Stomach (tissue), 19 donors: ENCODE measurements around the gene KCNT1. TPM values are rescaled to one million over a fixed set of nuclear protein-coding genes. Genes with fewer than 3 reads are reported as not detected.
A peak's percentile ranks its signal among the peaks of the same experiment; 100 is the strongest.

Experiments
- DNase-seq, 2 donors: peaks; one replicate each; pipeline versions ENCODE4 v3.0.0 to v3.0.0-alpha.2; 2013 to 2019
- H3K27ac ChIP-seq, 5 donors: fragments of 200-600 bp in 4 of 5; sonication (generic) in 4 of 5; one replicate each; pipeline ENCODE4 v1.5.1; 2013 to 2019; ENCODE audit warnings: mild to moderate bottlenecking in 1 of 5, moderate library complexity in 1 of 5
- H3K27me3 ChIP-seq, 3 donors: fragments of 200-600 bp; sonication (generic); one replicate each; pipeline ENCODE4 v1.5.1; 2017 to 2019; ENCODE audit warnings: mixed run types in 1 of 3
- H3K36me3 ChIP-seq, 4 donors: fragments of 200-600 bp; sonication (generic); 1 replicate in 3 of 4; 2 replicates in 1 of 4; pipeline ENCODE4 v1.5.1; 2016 to 2019
- H3K4me1 ChIP-seq, 4 donors: fragments of 200-600 bp; sonication (generic); one replicate each; pipeline ENCODE4 v1.5.1; 2016 to 2019
- H3K4me3 ChIP-seq, 4 donors: fragments of 200-600 bp; sonication (generic) in 3 of 4; one replicate each; pipeline ENCODE4 v1.5.1; 2016 to 2019; ENCODE audit warnings: mild to moderate bottlenecking in 1 of 4
- H3K9me3 ChIP-seq, 4 donors: fragments of 200-600 bp; sonication (generic); one replicate each; pipeline ENCODE4 v1.5.1; 2016 to 2019
- CTCF ChIP-seq, 7 experiments: fragments of 450-650 bp in 4 of 7; fragments of 200-600 bp in 3 of 7; sonication (generic) in 3 of 7; IDR thresholded peaks; one replicate each; pipeline ENCODE4 v1.5.1; 2016 to 2019; ENCODE audit warnings: antibody characterized with exemption in 7 of 7, control low read depth in 2 of 7, mild to moderate bottlenecking in 1 of 7
- EP300 ChIP-seq: sonication (generic); formaldehyde crosslinking; IDR thresholded peaks from one replicate; pipeline ENCODE4 v1.6.1; 2017; ENCODE audit warnings: antibody characterized with exemption
- POLR2A ChIP-seq, 4 donors: fragments of 450-650 bp; IDR thresholded peaks; one replicate each; pipeline ENCODE4 v1.6.1; 2016; ENCODE audit warnings: antibody characterized with exemption in 4 of 4, control low read depth in 2 of 4, mild to moderate bottlenecking in 1 of 4, moderate library complexity in 1 of 4
- POLR2AphosphoS5 ChIP-seq, 3 donors: sonication (generic); formaldehyde crosslinking; IDR thresholded peaks; one replicate each; pipeline ENCODE4 v1.6.1; 2016; ENCODE audit warnings: antibody characterized with exemption in 3 of 3
- WGBS, 5 donors: extraction: QIAGEN DNeasy Blood & Tissue Kit in 3 of 5; methylation state at CpG; one replicate each; pipeline versions ENCODE4 v1.1.5 to v1.1.7; 2013 to 2018; 5-methylcytosine and 5-hydroxymethylcytosine counted together
- intact Hi-C: fragments of 100-400 bp; cut with DNase I; formaldehyde crosslinking; loops from one replicate; pipeline ENCODE4 v1.15.1; 2023; ENCODE audit warnings: low total_unique reads
- long read RNA-seq, 10 donors: transcript quantifications; one replicate each; lab custom pipeline, GENCODE V29; 2026
- polyA plus RNA-seq, 3 donors: library from polyadenylated mRNA; stranded (reverse); fragments of 200-250 nt; gene quantifications; one replicate each; pipeline ENCODE4 v1.2.3, GENCODE V29; 2013
- total RNA-seq, 5 donors: library from RNA; depleted of rRNA; stranded (reverse); fragments of >200 nt; gene quantifications; one replicate each; pipeline versions ENCODE4 v1.1.0 to v1.2.3, GENCODE V29; 2014 to 2016
- donor health status: healthy with polysubstance abuse.
- donor health status: Bipolar disorder and iron deficiency.
- donor health status: healthy.

Gene KCNT1
- total RNA-seq, result 10 to 100 TPM in 1 of 5 donors, under 1 TPM in 1, not detected in 3; 0.55 to 12.9 TPM
- under 1 TPM in 2 of 3 donors, not detected in 1; 0.10 to 0.19 TPM for polyA plus RNA-seq
- long read RNA-seq, donor 1, result 0 reads
- long read RNA-seq, donor 2, result 0 reads
- long read RNA-seq, donor 3, result 0 reads
- long read RNA-seq, donor 4, result 0 reads
- long read RNA-seq, donor 5, result 0 reads
- long read RNA-seq, donor 6, result 0 reads
- long read RNA-seq, donor 7, result 0 reads
- long read RNA-seq, donor 8, result 0 reads
- long read RNA-seq, donor 9, result 0 reads
- long read RNA-seq, donor 10, partial matches to known transcripts, result 17 of 17 reads
- long read RNA-seq, donor 10, other reads (novel, unspliced or antisense), result 0 of 17 reads

DNA sequence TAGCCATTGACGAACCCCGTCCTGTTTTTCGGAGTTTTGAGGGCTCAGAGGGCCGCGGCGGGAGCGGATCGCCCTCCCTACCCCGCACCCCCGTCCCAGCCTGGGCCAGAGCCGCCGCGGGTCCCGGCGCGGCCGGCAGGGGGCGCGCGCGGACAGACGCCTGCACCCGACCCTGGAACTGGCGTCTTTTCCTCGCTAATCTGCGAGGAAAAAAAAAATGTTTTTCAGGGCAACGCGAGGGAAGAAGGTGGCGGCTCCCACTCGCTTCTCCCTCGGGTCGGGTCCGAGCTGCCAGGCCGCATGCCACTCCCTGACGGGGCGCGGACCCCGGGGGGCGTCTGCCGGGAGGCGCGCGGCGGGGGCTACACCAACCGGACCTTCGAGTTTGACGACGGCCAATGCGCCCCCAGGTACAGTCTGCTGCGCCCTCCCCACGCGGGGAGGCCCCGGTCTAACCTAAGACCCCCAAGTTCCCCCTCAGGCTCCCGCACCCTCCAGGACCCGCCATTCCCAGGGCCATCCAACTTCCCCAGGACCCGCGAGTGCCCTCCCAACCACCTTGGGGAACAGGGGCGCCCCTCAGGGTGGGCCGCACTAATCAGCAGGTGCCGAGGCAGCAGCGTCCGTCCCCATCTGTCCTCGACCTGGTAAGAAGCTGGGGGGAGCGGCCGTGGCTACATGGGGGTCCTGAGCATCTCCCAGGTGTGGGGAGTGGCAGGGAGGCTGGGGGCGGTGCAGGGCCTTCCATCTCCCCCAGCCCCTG, at the start of gene KCNT1:
Gene KCNT1 (plus strand): TSS at position 227 of the 763 bp plus-strand sequence. CDS start 74 bp downstream, at position 301.
- H3K4me3 ChIP-seq, result peak within 1 kb of the TSS; percentile 5 to 29 (median 26)
- intact Hi-C loops, result no loop called here
- H3K27ac ChIP-seq, result no peak within 1 kb of the TSS
- H3K9me3 ChIP-seq, result no peaks in the 10 kb centered on the region
- peak; percentile 46 to 75 for DNase-seq
- TF ChIP-seq CTCF (IDR thresholded peaks at IDR 0.05) (peak in 4 of 7 experiments; percentile 33 to 94 (median 90)), EP300 (no peak), POLR2A (IDR thresholded peaks at IDR 0.05) (no peak), POLR2AphosphoS5 (IDR thresholded peaks at IDR 0.05) (no peak)
- 9 to 23% (median 13%) methylated on average over 12 to 66 of the region's 66 CpGs for WGBS, 5 donors
- H3K4me1 ChIP-seq, result peaks cover 10 to 20% (median 14%) of the 10 kb centered on the region in 4 donors
- peaks cover 0 to 86% (median 58%) of the 10 kb centered on the region in 3 donors for H3K27me3 ChIP-seq
- no peaks in the 10 kb centered on the region for H3K36me3 ChIP-seq

- H3K36me3 ChIP-seq, result no peaks in the 10 kb centered on the region
- intact Hi-C loops, result no loop called here
- TF ChIP-seq POLR2A (IDR thresholded peaks at IDR 0.05) (no peak), CTCF (IDR thresholded peaks at IDR 0.05) (no peak), EP300 (no peak)
- H3K27ac ChIP-seq, result no peak overlapping the region
- no peak for DNase-seq
- no peaks in the 10 kb centered on the region for H3K4me1 ChIP-seq
- peaks cover 0 to 20% (median 0%) of the 10 kb centered on the region in 3 donors for H3K27me3 ChIP-seq
- no peak overlapping the region for H3K4me3 ChIP-seq
- 66 to 85% (median 77%) methylated on average over 8 of the region's 8 CpGs for WGBS, 5 donors
- H3K9me3 ChIP-seq, result no peaks in the 10 kb centered on the region
Observed at GRCh38 chr9:135655317-135655716, 46.7 kb upstream of the KCNT1 start.

DNA sequence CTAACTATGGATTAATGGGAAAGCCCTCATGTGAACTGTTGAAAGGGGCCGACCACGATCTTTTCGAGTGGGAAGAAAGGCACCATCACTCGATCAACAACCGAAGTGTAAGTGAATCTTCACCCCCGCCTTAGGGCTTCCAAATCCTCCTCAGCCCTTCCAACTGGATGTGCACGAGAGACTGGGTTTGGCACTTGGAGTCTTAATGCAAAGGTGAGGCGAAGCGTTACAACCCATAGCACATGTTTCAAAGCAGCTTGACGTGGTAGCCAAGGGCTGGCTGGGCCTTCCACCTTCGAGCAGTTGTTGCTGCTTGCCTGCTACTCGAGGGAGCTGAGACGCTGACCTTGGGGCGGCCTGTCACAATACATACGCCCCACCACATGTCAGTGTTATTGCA, 44.6 kb upstream of the KCNT1 start:
- H3K4me1 ChIP-seq, result no peaks in the 10 kb centered on the region
- H3K9me3 ChIP-seq, result no peaks in the 10 kb centered on the region
- no peak overlapping the region for H3K4me3 ChIP-seq
- H3K36me3 ChIP-seq, result no peaks in the 10 kb centered on the region
- WGBS, 5 donors, result 78 to 88% (median 85%) methylated on average over 15 of the region's 15 CpGs
- TF ChIP-seq POLR2A (IDR thresholded peaks at IDR 0.05) (no peak), POLR2AphosphoS5 (IDR thresholded peaks at IDR 0.05) (no peak), EP300 (no peak), CTCF (IDR thresholded peaks at IDR 0.05) (no peak)
- DNase-seq, result no peak
- peaks cover 0 to 23% (median 0%) of the 10 kb centered on the region in 3 donors for H3K27me3 ChIP-seq
- intact Hi-C loops, result no loop called here
- no peak overlapping the region for H3K27ac ChIP-seq

- Histone ChIP-seq H3K4me1 (no peaks in the 10 kb centered on the region), H3K27ac (no peak overlapping the region), H3K9me3 (no peaks in the 10 kb centered on the region), H3K4me3 (no peak overlapping the region), H3K36me3 (no peaks in the 10 kb centered on the region), H3K27me3 (peaks cover 0 to 39% (median 0%) of the 10 kb centered on the region in 3 donors)
- TF ChIP-seq POLR2A (IDR thresholded peaks at IDR 0.05) (no peak), POLR2AphosphoS5 (IDR thresholded peaks at IDR 0.05) (no peak), EP300 (no peak), CTCF (IDR thresholded peaks at IDR 0.05) (no peak)
- intact Hi-C loops, result no loop called here
- DNase-seq, result no peak
- 85 to 89% (median 87%) methylated on average over 13 of the region's 13 CpGs for WGBS, 5 donors
Observed at GRCh38 chr9:135659252-135659651, 42.7 kb upstream of the KCNT1 start.
